K562 (cell line): Measurements from ENCODE around the gene ZNF593OS. TPM values are rescaled to one million over a fixed set of nuclear protein-coding genes. Genes with fewer than 3 reads are reported as not detected.
A peak's percentile ranks its signal among the peaks of the same experiment; 100 is the strongest.

Experiments
- BACH1 ChIP-seq: fragments of 200-800 bp; sonication (Bioruptor generic); IDR thresholded peaks from 2 replicates; pipeline ENCODE4 v1.6.1; 2016; ENCODE audit warnings: missing genetic modification characterization, missing compliant biosample characterization
- DMBX1 ChIP-seq: fragments of 250-450 bp; sonication (Bioruptor Pico); IDR thresholded peaks from 2 replicates; pipeline ENCODE4 v1.8.0; 2022; ENCODE audit warnings: inconsistent platforms, mild to moderate bottlenecking, moderate library complexity, borderline replicate concordance
- E2F6 ChIP-seq, 2 experiments: IDR thresholded peaks; 2 replicates each; pipeline ENCODE4 v1.6.1; 2011; ENCODE audit warnings: borderline replicate concordance in 1 of 2, control low read depth in 1 of 2, low read depth in 1 of 2, low read length in 1 of 2, mild to moderate bottlenecking in 1 of 2, mixed read lengths in 1 of 2, moderate library complexity in 1 of 2; ENCODE audit not compliant: insufficient read depth in 1 of 2, insufficient read length in 1 of 2, poor library complexity in 1 of 2, severe bottlenecking in 1 of 2; ENCODE audit errors: extremely low read depth in 1 of 2
- ELF2 ChIP-seq: fragments of 250-450 bp; sonication (Bioruptor Pico); IDR thresholded peaks from 2 replicates; pipeline ENCODE4 v1.5.0; 2021; ENCODE audit warnings: mild to moderate bottlenecking
- ETS2 ChIP-seq: IDR thresholded peaks from 2 replicates; pipeline ENCODE4 v1.6.1; 2016; ENCODE audit warnings: borderline replicate concordance, missing genetic modification characterization, mild to moderate bottlenecking, moderate library complexity, missing compliant biosample characterization; ENCODE audit not compliant: poor library complexity, severe bottlenecking
- FOXJ3 ChIP-seq: sonication (generic); formaldehyde crosslinking; IDR thresholded peaks from 2 replicates; pipeline ENCODE4 v1.4.0; 2020; ENCODE audit warnings: mild to moderate bottlenecking, missing genetic modification reagents
- GTF3C2 ChIP-seq: IDR thresholded peaks from 3 replicates; pipeline ENCODE4 v1.6.1; 2011; ENCODE audit warnings: borderline replicate concordance, mild to moderate bottlenecking, moderate library complexity; ENCODE audit not compliant: insufficient read length; ENCODE audit errors: extremely low read depth
- PKNOX1 ChIP-seq: fragments of 450-650 bp; IDR thresholded peaks from 2 replicates; pipeline ENCODE4 v1.6.1; 2016
- RERE ChIP-seq: sonication (generic); formaldehyde crosslinking; IDR thresholded peaks from 2 replicates; pipeline ENCODE4 v1.8.0; 2023; ENCODE audit warnings: missing genetic modification reagents, mild to moderate bottlenecking, borderline replicate concordance
- XRCC4 ChIP-seq: IDR thresholded peaks from one replicate; pipeline ENCODE4 v1.6.1; 2011; ENCODE audit not compliant: insufficient read depth, insufficient read length; ENCODE audit errors: extremely low read depth
- ZBTB26 ChIP-seq: fragments of 450-650 bp; formaldehyde crosslinking; IDR thresholded peaks from 2 replicates; pipeline ENCODE4 v1.4.0; 2022; ENCODE audit warnings: missing genetic modification characterization
- ZNF511 ChIP-seq: sonication (generic); formaldehyde crosslinking; IDR thresholded peaks from 2 replicates; pipeline ENCODE4 v1.8.0; 2022; ENCODE audit warnings: mild to moderate bottlenecking, missing genetic modification reagents
- polyA plus RNA-seq, 8 experiments: library from polyadenylated mRNA; depleted of rRNA in 4 of 8; stranded (reverse) in 5 of 8; unstranded in 3 of 8; fragments of >200 nt; fragmentation: Nextera tagmentation in 2 of 8; fragmentation: Illumina TruSeq in 1 of 8; extraction: Ambion mirVana in 2 of 8; extraction: Trizol in 1 of 8; gene quantifications; 2 replicates each; pipeline versions ENCODE4 v1.2.1 to v1.2.3, GENCODE V29; 2011 to 2014; ENCODE audit warnings: inconsistent platforms in 1 of 8, missing spikeins in 1 of 8
- total RNA-seq, 7 experiments: library from RNA; depleted of rRNA in 6 of 7; stranded (reverse); fragments of >200 nt in 6 of 7; fragmentation: Illumina TruSeq in 2 of 7; extraction: Trizol in 2 of 7; gene quantifications; 2 replicates each; pipeline versions ENCODE4 v1.2.1 to v1.2.3, GENCODE V29; 2011 to 2021; ENCODE audit warnings: low replicate concordance in 1 of 7

The ZNF593OS gene
- total and polyA plus RNA-seq, 9 of the 15 experiments (the other 6 are each of a cell fraction or from before 2014, with no cell fraction given), result 0.24 to 0.27 TPM; not detected in 7

- TF ChIP-seq PKNOX1 (no peak; the same call in 1 of the 2 replicates), FOXJ3 (CRISPR knock-in tag) (no peak), BACH1 (no peak), GTF3C2 (no peak), ZBTB26 (CRISPR knock-in tag) (no peak), DMBX1 (CRISPR knock-in tag) (peak; percentile 87; the same call in 1 of the 2 replicates), XRCC4 (no peak), ETS2 (tag) (peak; percentile 16), ZNF511 (CRISPR knock-in tag) (peak; percentile 94), RERE (no peak), ELF2 (CRISPR knock-in tag) (peak; percentile 71; the same call in 1 of the 2 replicates), E2F6 (IDR thresholded peaks at IDR 0.05; ENCODE audit: borderline replicate concordance in 1 of 2, extremely low read depth in 1 of 2, insufficient read depth in 1 of 2, insufficient read length in 1 of 2, low read depth in 1 of 2, low read length in 1 of 2, poor library complexity in 1 of 2, severe bottlenecking in 1 of 2) (peak; percentile 96 to 98)
These were observed 10.0 kb downstream of the ZNF593OS start (continued) for GRCh38 chr1:26161415-26162219.
